GM21723 (cell line): ENCODE measurements around the gene LRP1-AS.

Experiments used
- ATAC-seq: cut with Tn5 transposase; IDR thresholded peaks from one replicate; pipeline ENCODE4 v1.9.1; 2021; ENCODE audit warnings: mild to moderate bottlenecking, moderate library complexity; ENCODE audit not compliant: unreplicated experiment

Gene LRP1-AS

GRCh38 chr12:57146961-57147944 is at the start of gene LRP1-AS:
Gene LRP1-AS (minus strand): TSS chr12:57147619.
- ATAC-seq: no peak

DNA sequence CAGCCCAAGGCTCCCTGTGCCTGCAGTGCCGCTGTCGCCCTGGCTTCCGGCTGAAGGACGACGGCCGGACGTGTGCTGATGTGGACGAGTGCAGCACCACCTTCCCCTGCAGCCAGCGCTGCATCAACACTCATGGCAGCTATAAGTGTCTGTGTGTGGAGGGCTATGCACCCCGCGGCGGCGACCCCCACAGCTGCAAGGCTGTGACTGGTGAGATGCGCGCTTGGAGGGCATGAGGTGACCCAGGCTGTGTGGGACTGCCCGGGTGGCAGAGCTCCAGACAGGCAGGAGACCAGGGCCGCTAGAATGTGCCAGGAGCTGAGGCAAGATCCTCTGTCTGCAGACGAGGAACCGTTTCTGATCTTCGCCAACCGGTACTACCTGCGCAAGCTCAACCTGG is 49.5 kb upstream of the LRP1-AS start:
- ATAC-seq: no peak

DNA sequence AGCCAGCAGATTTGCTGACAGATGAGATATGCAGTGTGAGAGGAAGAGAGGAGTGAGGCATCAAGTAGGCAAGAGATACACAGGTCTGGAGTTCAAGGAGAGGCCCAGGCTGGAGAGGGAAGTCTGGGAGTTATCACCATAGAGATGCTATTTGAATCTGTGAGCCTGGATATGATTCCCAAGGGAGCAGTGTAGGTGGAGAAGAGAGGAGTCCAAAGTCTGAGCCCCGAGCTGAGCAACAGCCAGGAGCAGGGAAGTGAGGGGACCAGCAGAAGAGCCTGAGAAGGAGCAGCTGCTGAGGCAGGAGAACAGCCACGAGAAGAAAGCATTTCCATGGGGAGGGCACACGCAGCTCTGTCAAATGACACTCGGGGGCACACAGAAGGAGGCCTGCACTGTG is 49.0 kb upstream of the LRP1-AS start:
- ATAC-seq: no peak

- ATAC-seq: no peak
Measured at GRCh38 chr12:57195611-57196371, 48.4 kb upstream of the LRP1-AS start.

DNA sequence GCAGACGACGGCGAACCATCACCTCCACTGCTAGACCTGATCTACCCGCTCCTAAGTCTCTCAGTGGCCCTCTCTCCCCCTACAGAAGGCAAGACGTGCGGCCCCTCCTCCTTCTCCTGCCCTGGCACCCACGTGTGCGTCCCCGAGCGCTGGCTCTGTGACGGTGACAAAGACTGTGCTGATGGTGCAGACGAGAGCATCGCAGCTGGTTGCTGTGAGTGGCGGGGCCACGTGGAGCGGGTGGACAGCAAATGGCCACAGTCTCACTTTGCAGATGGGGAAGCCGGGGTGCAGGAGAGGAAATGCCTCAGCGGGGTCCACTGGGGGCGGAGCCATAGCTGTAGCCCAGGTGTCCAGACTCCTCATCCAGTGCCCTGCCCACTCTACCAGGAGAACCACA is 47.8 kb upstream of the LRP1-AS start:
- ATAC-seq: no peak

DNA sequence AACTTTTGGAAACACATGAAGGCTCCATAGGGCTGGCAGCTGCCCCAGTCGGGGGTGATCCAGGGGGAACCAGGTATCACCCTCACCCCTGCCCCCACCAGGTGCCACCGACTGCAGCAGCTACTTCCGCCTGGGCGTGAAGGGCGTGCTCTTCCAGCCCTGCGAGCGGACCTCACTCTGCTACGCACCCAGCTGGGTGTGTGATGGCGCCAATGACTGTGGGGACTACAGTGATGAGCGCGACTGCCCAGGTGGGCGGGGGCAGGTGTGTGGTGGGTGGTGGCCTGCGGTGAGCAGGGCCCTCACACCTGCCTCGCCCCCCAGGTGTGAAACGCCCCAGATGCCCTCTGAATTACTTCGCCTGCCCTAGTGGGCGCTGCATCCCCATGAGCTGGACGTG is 46.8 kb upstream of the LRP1-AS start:
- no peak for ATAC-seq

GRCh38 chr12:57193706-57194245 is 46.4 kb upstream of the LRP1-AS start:
- no peak for ATAC-seq

GRCh38 chr12:57192920-57193319 is 45.5 kb upstream of the LRP1-AS start:
- no peak for ATAC-seq

- no peak for ATAC-seq
Measured at GRCh38 chr12:57191410-57191809, 44.0 kb upstream of the LRP1-AS start.

DNA sequence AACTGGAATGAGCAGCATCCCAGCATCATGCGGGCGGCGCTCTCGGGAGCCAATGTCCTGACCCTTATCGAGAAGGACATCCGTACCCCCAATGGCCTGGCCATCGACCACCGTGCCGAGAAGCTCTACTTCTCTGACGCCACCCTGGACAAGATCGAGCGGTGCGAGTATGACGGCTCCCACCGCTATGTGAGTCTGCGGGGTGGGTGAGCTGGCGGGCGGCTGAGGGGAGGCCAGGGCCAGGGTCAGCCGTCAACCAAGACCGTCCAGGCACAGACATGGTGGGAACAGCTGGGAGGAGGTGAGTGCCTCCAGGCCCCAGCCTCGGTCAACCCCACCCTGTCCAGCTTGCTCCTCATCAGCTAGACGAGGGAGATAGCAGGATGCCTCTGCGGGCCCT is 43.4 kb upstream of the LRP1-AS start:
- ATAC-seq: no peak

GRCh38 chr12:57190037-57190436 is 42.6 kb upstream of the LRP1-AS start:
- no peak for ATAC-seq

DNA sequence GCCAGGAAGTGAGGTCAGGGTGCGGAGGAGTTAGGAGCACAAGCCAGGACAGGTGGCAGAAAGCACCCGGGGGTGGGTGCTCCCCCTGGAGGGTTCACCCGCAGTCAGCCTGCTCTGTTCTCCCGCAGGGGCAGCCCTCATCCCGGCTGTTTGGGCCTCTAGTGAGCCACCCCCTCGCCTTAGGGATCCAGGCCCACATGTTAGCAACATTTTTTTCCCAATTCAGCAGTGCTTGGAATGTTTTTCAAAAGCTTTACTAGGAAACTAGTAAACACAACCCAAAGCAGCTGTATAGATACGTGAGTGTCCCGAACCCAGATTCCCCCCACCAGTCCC is 40.6 kb upstream of the LRP1-AS start:
- ATAC-seq: no peak

- ATAC-seq: no peak
Measured at GRCh38 chr12:57187222-57188089, 40.0 kb upstream of the LRP1-AS start.

GRCh38 chr12:57185906-57186508 is 38.6 kb upstream of the LRP1-AS start:
- ATAC-seq: no peak

DNA sequence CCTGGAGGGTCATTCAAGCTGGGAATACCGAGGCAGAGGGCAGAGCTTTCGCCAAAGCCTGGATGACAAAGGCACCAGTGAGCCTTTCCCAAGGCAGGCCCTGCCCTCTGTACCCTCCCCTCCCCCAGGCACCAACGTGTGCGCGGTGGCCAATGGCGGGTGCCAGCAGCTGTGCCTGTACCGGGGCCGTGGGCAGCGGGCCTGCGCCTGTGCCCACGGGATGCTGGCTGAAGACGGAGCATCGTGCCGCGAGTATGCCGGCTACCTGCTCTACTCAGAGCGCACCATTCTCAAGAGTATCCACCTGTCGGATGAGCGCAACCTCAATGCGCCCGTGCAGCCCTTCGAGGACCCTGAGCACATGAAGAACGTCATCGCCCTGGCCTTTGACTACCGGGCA is 38.0 kb upstream of the LRP1-AS start:
- ATAC-seq: no peak

DNA sequence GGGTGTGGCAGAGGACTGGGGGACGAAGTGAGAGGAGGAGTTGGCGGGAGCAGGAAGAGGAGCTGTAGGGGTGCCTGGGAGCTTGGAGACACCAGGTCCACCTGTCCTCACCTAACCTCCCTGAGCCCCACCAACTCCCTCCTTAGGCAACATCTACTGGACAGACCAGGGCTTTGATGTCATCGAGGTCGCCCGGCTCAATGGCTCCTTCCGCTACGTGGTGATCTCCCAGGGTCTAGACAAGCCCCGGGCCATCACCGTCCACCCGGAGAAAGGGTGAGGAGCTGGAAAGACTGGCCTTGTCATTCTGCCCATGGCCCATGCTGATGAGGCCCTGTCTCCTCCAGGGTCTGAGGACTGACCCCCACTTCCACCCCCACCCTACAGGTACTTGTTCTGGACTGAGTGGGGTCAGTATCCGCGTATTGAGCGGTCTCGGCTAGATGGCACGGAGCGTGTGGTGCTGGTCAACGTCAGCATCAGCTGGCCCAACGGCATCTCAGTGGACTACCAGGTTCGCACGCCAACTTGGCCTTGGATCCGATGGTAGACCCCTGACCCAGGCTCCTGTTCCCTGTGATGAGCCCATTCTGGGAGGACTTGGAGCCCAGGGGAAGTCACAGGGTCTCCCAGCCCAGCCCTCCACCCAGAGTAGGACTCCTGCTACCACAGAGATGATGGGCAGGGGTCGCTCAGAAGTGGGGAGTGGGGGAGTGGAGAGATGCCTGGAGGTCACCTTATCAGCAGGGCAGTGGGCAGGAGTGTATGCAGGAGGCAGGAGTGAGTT is 36.7 kb upstream of the LRP1-AS start:
- ATAC-seq: no peak

DNA sequence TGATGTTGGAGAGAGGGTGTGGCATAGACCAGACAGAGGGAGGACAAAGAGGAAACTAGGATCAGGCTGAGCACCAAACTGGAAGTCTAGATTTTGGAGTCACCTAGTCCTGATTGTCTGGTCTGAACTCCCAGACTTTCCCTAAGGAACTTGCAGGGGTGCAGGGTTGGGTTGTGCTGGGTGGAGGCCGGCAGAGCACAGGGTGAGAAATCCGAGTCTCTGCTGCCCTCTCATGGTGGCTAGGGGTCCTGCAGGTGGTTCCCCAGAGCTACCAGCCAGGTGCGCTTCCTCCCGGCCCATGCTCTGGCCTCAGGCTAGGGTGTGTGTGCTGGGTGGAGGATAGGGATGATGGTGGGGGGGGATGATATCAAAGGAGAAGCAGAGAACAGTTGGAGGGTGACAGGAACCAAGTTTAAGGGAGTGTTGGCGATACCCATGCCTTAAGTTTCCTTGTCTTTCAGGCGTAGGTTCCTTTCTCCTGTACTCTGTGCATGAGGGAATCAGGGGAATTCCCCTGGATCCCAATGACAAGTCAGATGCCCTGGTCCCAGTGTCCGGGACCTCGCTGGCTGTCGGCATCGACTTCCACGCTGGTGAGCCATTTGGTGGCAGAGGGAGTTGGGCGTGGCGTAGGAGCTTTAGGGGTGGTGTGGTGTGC is 35.6 kb upstream of the LRP1-AS start:
- peak; percentile 89 for ATAC-seq

DNA sequence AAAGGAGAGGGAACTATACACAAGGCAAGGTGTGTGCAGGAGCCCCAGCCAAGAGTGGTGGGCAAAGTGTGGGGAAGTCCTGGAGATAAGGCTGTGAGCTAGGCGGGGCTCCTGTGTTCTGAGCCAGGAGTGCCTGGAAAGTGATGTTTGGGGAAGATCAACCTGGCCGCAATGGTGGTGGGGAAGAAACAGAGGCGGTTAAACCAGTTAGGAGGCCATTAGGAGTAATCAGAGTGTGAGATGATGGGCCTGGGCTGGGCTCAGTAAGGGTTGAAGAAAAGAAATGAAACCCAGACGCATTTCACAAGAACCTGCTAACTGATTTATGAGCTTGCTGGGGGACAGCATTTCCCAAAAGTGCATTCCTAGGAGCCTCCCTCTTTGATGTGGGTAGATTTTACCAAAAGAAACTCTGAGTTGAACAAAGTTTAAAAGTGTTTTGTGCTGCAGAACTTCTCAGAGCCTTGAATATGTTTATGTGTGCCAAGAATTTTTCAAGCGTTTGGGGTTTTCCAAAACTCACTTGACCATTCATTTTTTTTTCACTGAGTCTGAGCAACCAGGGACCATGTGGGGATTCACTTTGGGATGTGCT is 34.2 kb upstream of the LRP1-AS start:
- no peak for ATAC-seq

DNA sequence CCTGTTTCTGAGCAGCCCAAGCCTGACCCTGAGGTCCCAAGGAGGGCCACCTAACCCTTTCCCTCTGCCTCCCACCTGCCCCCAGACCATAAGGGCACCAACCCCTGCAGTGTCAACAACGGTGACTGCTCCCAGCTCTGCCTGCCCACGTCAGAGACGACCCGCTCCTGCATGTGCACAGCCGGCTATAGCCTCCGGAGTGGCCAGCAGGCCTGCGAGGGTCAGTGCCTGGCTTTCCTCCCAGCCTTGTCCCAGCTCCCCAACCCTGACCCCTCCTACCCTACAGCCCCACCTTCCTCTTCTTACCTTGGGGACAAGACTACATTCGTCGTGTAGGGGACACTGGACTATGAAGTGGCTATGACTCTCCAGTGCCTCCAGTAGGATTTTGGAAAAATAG is 33.7 kb upstream of the LRP1-AS start:
- ATAC-seq: no peak
